HepG2 (cell line): ENCODE measurements around the gene MGAT1. TPM values are rescaled to one million over a fixed set of nuclear protein-coding genes. Genes with fewer than 3 reads are reported as not detected.

ENCODE experiments used
- CEBPB ChIP-seq: IDR thresholded peaks from 2 replicates; pipeline ENCODE4 v1.6.1; 2011; ENCODE audit warnings: low read depth, low read length, improper control_type of control experiment, borderline replicate concordance
- ELF1 ChIP-seq: sonication (generic); formaldehyde crosslinking; IDR thresholded peaks from 2 replicates; pipeline ENCODE4 v1.4.0; 2020; ENCODE audit warnings: missing genetic modification reagents
- FOXP1 ChIP-seq, 2 experiments: fragments of 450-650 bp in 1 of 2; IDR thresholded peaks; 2 replicates each; pipeline ENCODE4 v1.6.1; 2017 to 2018; ENCODE audit warnings: antibody characterized with exemption in 1 of 2
- KDM5A ChIP-seq: fragments of 200-600 bp; sonication (generic); IDR thresholded peaks from 2 replicates; pipeline ENCODE4 v1.7.0; 2018; ENCODE audit warnings: antibody characterized with exemption, mild to moderate bottlenecking, low read length, borderline replicate concordance
- NAIF1 ChIP-seq: sonication (generic); formaldehyde crosslinking; IDR thresholded peaks from 2 replicates; pipeline ENCODE4 v1.5.0; 2020; ENCODE audit warnings: mild to moderate bottlenecking, missing genetic modification reagents, borderline replicate concordance
- NFRKB ChIP-seq: fragments of 450-650 bp; IDR thresholded peaks from 2 replicates; pipeline ENCODE4 v1.6.1; 2017
- NFYB ChIP-seq: sonication (generic); formaldehyde crosslinking; IDR thresholded peaks from 2 replicates; pipeline ENCODE4 v1.4.0; 2020; ENCODE audit warnings: missing genetic modification reagents
- NR2C2 ChIP-seq: sonication (generic); formaldehyde crosslinking; IDR thresholded peaks from 2 replicates; pipeline ENCODE4 v1.4.0; 2020; ENCODE audit warnings: missing genetic modification reagents, mild to moderate bottlenecking, moderate library complexity, borderline replicate concordance
- TBX2 ChIP-seq: sonication (generic); formaldehyde crosslinking; IDR thresholded peaks from 2 replicates; pipeline ENCODE4 v1.5.0; 2020; ENCODE audit warnings: missing genetic modification reagents, mild to moderate bottlenecking, borderline replicate concordance
- TOPORS ChIP-seq: sonication (generic); formaldehyde crosslinking; IDR thresholded peaks from 2 replicates; pipeline ENCODE4 v1.8.0; 2023; ENCODE audit warnings: mild to moderate bottlenecking, missing genetic modification reagents
- ZNF253 ChIP-seq: sonication (generic); formaldehyde crosslinking; IDR thresholded peaks from 2 replicates; pipeline ENCODE4 v1.8.0; 2022; ENCODE audit warnings: mild to moderate bottlenecking, missing genetic modification reagents, borderline replicate concordance
- ZNF446 ChIP-seq: sonication (generic); formaldehyde crosslinking; IDR thresholded peaks from 2 replicates; pipeline ENCODE4 v1.5.0; 2020; ENCODE audit warnings: mild to moderate bottlenecking, missing genetic modification reagents
- ZNF598 ChIP-seq: sonication (generic); formaldehyde crosslinking; IDR thresholded peaks from 2 replicates; pipeline ENCODE4 v1.5.1; 2020; ENCODE audit warnings: mild to moderate bottlenecking, missing genetic modification reagents, borderline replicate concordance
- polyA plus RNA-seq, 8 experiments: library from polyadenylated mRNA; depleted of rRNA in 3 of 8; stranded (reverse) in 7 of 8; unstranded in 1 of 8; fragments of >200 nt; fragmentation: Illumina TruSeq in 4 of 8; extraction: Trizol in 4 of 8; gene quantifications; 2 replicates each; pipeline versions ENCODE4 v1.2.1 to v1.2.3, GENCODE V29; 2011 to 2016; ENCODE audit warnings: low read depth in 4 of 8, missing spikeins in 1 of 8, mixed read lengths in 1 of 8; ENCODE audit not compliant: insufficient read depth in 1 of 8
- total RNA-seq, 5 experiments: library from RNA; depleted of rRNA; stranded (reverse); fragments of >200 nt; fragmentation: Illumina TruSeq; extraction: Trizol; gene quantifications; 2 replicates each; pipeline ENCODE4 v1.2.3, GENCODE V29; 2016; ENCODE audit warnings: low read depth in 1 of 5
- TF ChIP-seq, protein P1 (sequence below): sonication (generic); formaldehyde crosslinking; IDR thresholded peaks from 2 replicates; pipeline ENCODE4 v1.4.0; 2020; ENCODE audit warnings: missing genetic modification reagents, borderline replicate concordance
- TF ChIP-seq, protein P2 (sequence below): sonication (generic); formaldehyde crosslinking; IDR thresholded peaks from 2 replicates; pipeline ENCODE4 v1.4.0; 2020; ENCODE audit warnings: missing genetic modification reagents, borderline replicate concordance
- TF ChIP-seq, protein P3 (sequence below): sonication (generic); formaldehyde crosslinking; IDR thresholded peaks from 2 replicates; pipeline ENCODE4 v1.5.1; 2020; ENCODE audit warnings: missing genetic modification reagents, mild to moderate bottlenecking, borderline replicate concordance
- TF ChIP-seq, protein P4 (sequence below): sonication (generic); formaldehyde crosslinking; IDR thresholded peaks from 2 replicates; pipeline ENCODE4 v1.4.0; 2020; ENCODE audit warnings: missing genetic modification reagents, borderline replicate concordance
- TF ChIP-seq, protein P5 (sequence below): sonication (generic); formaldehyde crosslinking; IDR thresholded peaks from 2 replicates; pipeline ENCODE4 v1.4.0; 2020; ENCODE audit warnings: mild to moderate bottlenecking, missing genetic modification reagents

The MGAT1 gene
- total and polyA plus RNA-seq, 2 of the 13 experiments (the other 11 are each of a cell fraction or from before 2014, with no cell fraction given) = 50.1 to 55.3 TPM

DNA sequence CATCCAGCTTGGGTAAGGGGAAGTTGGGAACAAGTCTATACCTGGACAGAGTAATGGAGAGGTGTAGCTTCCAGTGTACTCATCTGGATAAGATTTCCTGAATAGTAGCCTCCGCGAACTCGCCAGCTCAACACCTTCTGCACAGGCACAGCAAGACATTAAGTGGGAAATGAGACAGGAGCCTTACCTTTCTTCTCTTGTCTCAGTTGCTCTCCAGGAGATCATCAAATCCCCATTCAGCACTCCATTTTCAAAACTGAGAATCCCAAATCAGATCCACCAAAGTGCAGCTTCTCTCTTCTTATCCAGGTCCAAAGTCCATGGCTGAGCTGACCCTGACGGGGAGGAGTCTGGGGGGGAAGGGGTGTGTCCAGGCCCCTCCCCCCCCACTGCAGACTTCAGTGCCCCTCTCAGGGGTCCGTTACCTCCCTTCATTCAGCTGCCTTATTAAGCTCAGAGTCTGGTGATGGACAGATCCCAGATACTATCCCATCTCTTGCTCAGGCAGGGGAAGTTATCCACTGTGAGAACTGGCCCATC lies 5.9 kb upstream of the MGAT1 start (continued):
- TF ChIP-seq, protein P1, sequence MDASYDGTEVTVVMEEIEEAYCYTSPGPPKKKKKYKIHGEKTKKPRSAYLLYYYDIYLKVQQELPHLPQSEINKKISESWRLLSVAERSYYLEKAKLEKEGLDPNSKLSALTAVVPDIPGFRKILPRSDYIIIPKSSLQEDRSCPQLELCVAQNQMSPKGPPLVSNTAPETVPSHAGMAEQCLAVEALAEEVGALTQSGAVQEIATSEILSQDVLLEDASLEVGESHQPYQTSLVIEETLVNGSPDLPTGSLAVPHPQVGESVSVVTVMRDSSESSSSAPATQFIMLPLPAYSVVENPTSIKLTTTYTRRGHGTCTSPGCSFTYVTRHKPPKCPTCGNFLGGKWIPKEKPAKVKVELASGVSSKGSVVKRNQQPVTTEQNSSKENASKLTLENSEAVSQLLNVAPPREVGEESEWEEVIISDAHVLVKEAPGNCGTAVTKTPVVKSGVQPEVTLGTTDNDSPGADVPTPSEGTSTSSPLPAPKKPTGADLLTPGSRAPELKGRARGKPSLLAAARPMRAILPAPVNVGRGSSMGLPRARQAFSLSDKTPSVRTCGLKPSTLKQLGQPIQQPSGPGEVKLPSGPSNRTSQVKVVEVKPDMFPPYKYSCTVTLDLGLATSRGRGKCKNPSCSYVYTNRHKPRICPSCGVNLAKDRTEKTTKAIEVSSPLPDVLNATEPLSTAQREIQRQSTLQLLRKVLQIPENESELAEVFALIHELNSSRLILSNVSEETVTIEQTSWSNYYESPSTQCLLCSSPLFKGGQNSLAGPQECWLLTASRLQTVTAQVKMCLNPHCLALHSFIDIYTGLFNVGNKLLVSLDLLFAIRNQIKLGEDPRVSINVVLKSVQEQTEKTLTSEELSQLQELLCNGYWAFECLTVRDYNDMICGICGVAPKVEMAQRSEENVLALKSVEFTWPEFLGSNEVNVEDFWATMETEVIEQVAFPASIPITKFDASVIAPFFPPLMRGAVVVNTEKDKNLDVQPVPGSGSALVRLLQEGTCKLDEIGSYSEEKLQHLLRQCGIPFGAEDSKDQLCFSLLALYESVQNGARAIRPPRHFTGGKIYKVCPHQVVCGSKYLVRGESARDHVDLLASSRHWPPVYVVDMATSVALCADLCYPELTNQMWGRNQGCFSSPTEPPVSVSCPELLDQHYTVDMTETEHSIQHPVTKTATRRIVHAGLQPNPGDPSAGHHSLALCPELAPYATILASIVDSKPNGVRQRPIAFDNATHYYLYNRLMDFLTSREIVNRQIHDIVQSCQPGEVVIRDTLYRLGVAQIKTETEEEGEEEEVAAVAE (CRISPR knock-in tag) = no peak; the same call in 1 of the 2 replicates
- peak; percentile 82 for TF ChIP-seq NR2C2
- TF ChIP-seq NFYB (CRISPR knock-in tag) = no peak
- no peak for TF ChIP-seq ELF1 (CRISPR knock-in tag)
- peak; percentile 56; the same call in 1 of the 2 replicates for TF ChIP-seq TBX2 (CRISPR knock-in tag)
- TF ChIP-seq ZNF253 (CRISPR knock-in tag) = no peak
- no peak for TF ChIP-seq NFRKB
- TF ChIP-seq, protein P2, sequence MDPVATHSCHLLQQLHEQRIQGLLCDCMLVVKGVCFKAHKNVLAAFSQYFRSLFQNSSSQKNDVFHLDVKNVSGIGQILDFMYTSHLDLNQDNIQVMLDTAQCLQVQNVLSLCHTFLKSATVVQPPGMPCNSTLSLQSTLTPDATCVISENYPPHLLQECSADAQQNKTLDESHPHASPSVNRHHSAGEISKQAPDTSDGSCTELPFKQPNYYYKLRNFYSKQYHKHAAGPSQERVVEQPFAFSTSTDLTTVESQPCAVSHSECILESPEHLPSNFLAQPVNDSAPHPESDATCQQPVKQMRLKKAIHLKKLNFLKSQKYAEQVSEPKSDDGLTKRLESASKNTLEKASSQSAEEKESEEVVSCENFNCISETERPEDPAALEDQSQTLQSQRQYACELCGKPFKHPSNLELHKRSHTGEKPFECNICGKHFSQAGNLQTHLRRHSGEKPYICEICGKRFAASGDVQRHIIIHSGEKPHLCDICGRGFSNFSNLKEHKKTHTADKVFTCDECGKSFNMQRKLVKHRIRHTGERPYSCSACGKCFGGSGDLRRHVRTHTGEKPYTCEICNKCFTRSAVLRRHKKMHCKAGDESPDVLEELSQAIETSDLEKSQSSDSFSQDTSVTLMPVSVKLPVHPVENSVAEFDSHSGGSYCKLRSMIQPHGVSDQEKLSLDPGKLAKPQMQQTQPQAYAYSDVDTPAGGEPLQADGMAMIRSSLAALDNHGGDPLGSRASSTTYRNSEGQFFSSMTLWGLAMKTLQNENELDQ (CRISPR knock-in tag) = no peak
- no peak for TF ChIP-seq NAIF1 (CRISPR knock-in tag)
- TF ChIP-seq, protein P3, sequence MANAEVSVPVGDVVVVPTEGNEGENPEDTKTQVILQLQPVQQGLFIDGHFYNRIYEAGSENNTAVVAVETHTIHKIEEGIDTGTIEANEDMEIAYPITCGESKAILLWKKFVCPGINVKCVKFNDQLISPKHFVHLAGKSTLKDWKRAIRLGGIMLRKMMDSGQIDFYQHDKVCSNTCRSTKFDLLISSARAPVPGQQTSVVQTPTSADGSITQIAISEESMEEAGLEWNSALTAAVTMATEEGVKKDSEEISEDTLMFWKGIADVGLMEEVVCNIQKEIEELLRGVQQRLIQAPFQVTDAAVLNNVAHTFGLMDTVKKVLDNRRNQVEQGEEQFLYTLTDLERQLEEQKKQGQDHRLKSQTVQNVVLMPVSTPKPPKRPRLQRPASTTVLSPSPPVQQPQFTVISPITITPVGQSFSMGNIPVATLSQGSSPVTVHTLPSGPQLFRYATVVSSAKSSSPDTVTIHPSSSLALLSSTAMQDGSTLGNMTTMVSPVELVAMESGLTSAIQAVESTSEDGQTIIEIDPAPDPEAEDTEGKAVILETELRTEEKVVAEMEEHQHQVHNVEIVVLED (CRISPR knock-in tag) = no peak
- no peak for TF ChIP-seq ZNF598
- TF ChIP-seq, protein P4, sequence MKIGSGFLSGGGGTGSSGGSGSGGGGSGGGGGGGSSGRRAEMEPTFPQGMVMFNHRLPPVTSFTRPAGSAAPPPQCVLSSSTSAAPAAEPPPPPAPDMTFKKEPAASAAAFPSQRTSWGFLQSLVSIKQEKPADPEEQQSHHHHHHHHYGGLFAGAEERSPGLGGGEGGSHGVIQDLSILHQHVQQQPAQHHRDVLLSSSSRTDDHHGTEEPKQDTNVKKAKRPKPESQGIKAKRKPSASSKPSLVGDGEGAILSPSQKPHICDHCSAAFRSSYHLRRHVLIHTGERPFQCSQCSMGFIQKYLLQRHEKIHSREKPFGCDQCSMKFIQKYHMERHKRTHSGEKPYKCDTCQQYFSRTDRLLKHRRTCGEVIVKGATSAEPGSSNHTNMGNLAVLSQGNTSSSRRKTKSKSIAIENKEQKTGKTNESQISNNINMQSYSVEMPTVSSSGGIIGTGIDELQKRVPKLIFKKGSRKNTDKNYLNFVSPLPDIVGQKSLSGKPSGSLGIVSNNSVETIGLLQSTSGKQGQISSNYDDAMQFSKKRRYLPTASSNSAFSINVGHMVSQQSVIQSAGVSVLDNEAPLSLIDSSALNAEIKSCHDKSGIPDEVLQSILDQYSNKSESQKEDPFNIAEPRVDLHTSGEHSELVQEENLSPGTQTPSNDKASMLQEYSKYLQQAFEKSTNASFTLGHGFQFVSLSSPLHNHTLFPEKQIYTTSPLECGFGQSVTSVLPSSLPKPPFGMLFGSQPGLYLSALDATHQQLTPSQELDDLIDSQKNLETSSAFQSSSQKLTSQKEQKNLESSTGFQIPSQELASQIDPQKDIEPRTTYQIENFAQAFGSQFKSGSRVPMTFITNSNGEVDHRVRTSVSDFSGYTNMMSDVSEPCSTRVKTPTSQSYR = peak; percentile 92; the same call in 1 of the 2 replicates
- TF ChIP-seq KDM5A = no peak
- no peak for TF ChIP-seq CEBPB
- no peak for TF ChIP-seq FOXP1 (IDR thresholded peaks at IDR 0.05)
- TF ChIP-seq FOXP1 (CRISPR knock-in tag; IDR thresholded peaks at IDR 0.05) = peak; percentile 33; the same call in 1 of the 2 replicates
- TF ChIP-seq, protein P5, sequence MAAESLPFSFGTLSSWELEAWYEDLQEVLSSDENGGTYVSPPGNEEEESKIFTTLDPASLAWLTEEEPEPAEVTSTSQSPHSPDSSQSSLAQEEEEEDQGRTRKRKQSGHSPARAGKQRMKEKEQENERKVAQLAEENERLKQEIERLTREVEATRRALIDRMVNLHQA = no peak
- TF ChIP-seq TOPORS (CRISPR knock-in tag) = peak; percentile 81
- no peak for TF ChIP-seq ZNF446
